Measurements from ENCODE around the gene TMEM108.

TMEM108 gene

DNA sequence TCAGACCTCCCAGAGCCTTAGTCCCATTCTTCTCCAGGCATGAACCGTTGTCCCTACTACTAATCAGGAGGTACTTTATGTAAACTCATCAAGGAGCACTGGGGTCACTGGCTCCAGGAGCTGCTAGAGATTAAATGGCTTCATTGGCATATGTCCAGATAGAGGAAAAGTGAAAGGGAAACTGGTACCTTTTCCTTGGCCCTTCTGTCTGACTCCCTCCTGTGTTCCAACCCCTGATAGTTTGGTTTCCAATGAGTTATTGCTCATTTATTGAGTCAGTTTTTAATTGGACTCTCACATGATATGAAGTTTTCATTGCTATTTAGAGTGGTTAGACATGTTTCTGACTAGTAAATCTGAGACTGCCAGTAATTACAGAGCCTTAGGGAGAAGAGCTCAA, 231.2 kb downstream of the TMEM108 start:
- TF ChIP-seq POLR2A (IDR thresholded peaks at IDR 0.05; ENCODE audit: low read depth, low read length) (no peak), POLR2AphosphoS5 (IDR thresholded peaks at IDR 0.05; ENCODE audit: low read depth, low read length) (no peak)

DNA sequence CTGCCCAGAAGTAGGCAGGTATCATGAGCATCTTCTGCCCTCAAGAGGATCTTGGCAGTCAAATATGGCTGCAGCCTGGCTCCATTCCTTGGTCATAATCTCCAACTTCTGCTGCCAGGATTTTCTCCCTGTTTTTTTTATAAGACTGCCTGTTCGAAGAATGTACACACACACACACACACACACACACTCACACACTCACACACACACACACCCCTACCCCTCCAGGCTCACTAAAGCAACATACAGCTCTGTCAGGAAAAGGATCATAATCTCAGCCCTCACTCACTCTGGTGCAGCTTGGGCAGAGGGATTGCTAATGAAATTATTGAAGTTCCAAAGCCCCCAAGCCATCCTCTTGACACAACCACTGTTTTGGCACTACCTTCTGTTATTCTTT, 232.4 kb downstream of the TMEM108 start:
- no peak for TF ChIP-seq TAF1 (IDR thresholded peaks at IDR 0.05; ENCODE audit: borderline replicate concordance, low read depth, low read length)
- TF ChIP-seq POLR2AphosphoS5 (IDR thresholded peaks at IDR 0.05; ENCODE audit: low read depth, low read length) = no peak
- TF ChIP-seq POLR2A (IDR thresholded peaks at IDR 0.05; ENCODE audit: low read depth, low read length) = no peak
- FAIRE-seq (no peak), DNase-seq (ENCODE audit: insufficient read length) (no peak)

More for the DNA sequence above, 231.2 kb downstream of the TMEM108 start:
- FAIRE-seq (no peak), DNase-seq (ENCODE audit: insufficient read length) (no peak)

DNA sequence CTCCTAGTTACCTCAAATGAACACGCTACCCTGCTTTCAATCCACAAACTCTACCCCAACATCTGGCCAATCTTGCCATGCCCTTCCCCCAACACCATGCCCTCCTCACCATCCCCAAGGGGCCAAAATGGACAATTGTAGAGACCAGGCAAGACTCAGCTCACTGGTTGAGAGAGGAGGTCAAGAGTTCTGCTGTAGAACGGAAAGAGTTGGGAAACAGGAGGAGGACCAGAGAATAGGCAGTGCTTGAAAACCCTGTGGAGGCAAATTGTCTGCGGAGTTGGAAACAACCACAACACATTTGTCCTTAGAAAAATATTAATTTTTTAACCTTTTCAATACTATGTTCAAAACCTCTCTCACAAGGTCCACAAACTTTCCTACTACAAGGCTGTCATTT, 232.9 kb downstream of the TMEM108 start:
- TF ChIP-seq POLR2A (IDR thresholded peaks at IDR 0.05; ENCODE audit: low read depth, low read length) = no peak
- no peak for TF ChIP-seq POLR2AphosphoS5 (IDR thresholded peaks at IDR 0.05; ENCODE audit: low read depth, low read length)
- no peak for TF ChIP-seq TAF1 (IDR thresholded peaks at IDR 0.05; ENCODE audit: borderline replicate concordance, low read depth, low read length)
- FAIRE-seq = no peak
- no peak for DNase-seq (ENCODE audit: insufficient read length)

DNA sequence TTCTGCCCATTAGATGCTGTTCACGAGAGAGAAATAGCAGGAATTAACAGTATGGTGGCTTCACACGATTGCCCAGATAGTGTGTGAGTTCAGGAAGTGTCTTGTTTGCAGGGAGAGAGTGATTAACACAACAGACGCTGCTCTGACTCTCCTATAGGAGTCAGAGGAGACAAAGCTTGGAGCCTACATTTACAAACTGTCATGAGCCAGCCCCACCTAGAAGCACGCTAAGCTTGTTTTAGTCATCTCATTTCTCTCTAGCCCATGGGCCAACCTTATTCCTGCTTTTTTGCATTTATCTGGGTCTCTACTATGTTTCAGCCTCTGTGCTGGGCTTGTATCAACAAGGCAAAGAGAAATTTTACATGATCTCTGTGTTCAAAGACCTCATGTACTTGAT, 233.3 kb downstream of the TMEM108 start:
- FAIRE-seq = no peak
- no peak for DNase-seq (ENCODE audit: insufficient read length)
- TF ChIP-seq POLR2AphosphoS5 (IDR thresholded peaks at IDR 0.05; ENCODE audit: low read depth, low read length) (no peak), TAF1 (IDR thresholded peaks at IDR 0.05; ENCODE audit: borderline replicate concordance, low read depth, low read length) (no peak), POLR2A (IDR thresholded peaks at IDR 0.05; ENCODE audit: low read depth, low read length) (no peak)

GRCh38 chr3:133273346-133273745, 235.2 kb downstream of the TMEM108 start:
- DNase-seq (ENCODE audit: insufficient read length) (no peak), FAIRE-seq (no peak)
- TF ChIP-seq POLR2AphosphoS5 (IDR thresholded peaks at IDR 0.05; ENCODE audit: low read depth, low read length) (no peak), POLR2A (IDR thresholded peaks at IDR 0.05; ENCODE audit: low read depth, low read length) (no peak), TAF1 (IDR thresholded peaks at IDR 0.05; ENCODE audit: borderline replicate concordance, low read depth, low read length) (no peak)

DNA sequence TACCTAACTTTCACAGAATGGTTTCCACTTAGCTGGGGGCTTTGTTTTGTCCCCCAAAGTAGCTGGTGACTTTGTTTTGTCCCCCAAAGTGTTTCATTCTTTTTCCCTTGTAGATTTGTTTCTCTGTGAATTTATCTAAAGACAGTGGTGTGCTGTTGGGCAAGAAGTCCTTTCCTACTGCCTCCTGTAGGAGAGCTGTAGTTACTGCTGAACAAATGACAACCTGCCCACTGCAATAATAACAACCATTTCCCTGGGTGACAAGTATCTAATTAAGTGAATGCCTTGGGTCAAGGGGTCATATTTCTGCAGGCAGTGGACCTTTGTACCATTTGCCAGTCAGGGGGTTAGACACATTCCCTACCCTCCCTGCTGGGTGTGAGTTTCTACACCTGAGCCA, 236.3 kb downstream of the TMEM108 start:
- no peak for TF ChIP-seq POLR2AphosphoS5 (IDR thresholded peaks at IDR 0.05; ENCODE audit: low read depth, low read length)
- TF ChIP-seq POLR2A (IDR thresholded peaks at IDR 0.05; ENCODE audit: low read depth, low read length) = no peak
- no peak for TF ChIP-seq TAF1 (IDR thresholded peaks at IDR 0.05; ENCODE audit: borderline replicate concordance, low read depth, low read length)
- no peak for DNase-seq (ENCODE audit: insufficient read length)
- no peak for FAIRE-seq

DNA sequence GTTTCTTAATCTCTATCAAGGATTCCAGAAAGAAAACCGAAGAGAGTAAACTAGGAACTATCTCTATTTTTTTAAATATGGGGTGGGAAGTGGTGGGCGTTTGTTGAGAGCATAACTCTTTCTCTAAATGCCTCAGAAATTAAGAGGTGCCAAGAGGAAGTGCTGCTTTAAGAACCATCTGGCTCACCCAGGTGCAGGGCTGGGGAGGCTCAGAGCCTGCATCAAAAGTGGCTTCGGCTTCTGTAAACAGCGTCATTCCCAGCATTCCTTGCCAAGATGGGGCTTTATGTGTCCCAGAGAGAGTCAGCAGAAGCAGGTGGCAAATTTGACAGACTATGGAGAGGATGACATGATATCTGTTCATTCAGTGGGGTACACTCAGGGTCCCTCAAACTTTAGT, 238.4 kb downstream of the TMEM108 start:
- FAIRE-seq (no peak), DNase-seq (ENCODE audit: insufficient read length) (no peak)
- no peak for TF ChIP-seq POLR2AphosphoS5 (IDR thresholded peaks at IDR 0.05; ENCODE audit: low read depth, low read length)
- TF ChIP-seq POLR2A (IDR thresholded peaks at IDR 0.05; ENCODE audit: low read depth, low read length) = no peak
- no peak for TF ChIP-seq TAF1 (IDR thresholded peaks at IDR 0.05; ENCODE audit: borderline replicate concordance, low read depth, low read length)

DNA sequence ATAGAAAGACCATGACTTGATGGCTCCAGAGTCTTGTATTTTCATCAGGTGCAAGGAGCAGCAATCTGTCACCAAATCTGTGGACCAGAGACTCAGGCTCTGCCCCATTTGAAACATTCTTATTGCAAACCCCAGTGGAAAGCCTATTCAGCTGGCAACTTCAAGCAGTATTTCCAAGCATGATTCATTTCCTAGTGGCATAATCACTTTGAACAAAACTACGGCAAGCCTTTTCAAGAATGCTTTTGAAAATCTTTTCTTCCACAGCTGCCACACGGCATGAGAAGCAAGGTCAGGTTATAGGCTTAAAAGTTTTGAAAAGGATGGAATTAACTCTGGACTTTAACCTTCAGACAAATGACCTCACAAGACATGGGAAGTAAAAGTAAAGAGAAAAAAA, 239.6 kb downstream of the TMEM108 start:
- DNase-seq (ENCODE audit: insufficient read length) = no peak
- TF ChIP-seq TAF1 (IDR thresholded peaks at IDR 0.05; ENCODE audit: borderline replicate concordance, low read depth, low read length) (no peak), POLR2A (IDR thresholded peaks at IDR 0.05; ENCODE audit: low read depth, low read length) (no peak), POLR2AphosphoS5 (IDR thresholded peaks at IDR 0.05; ENCODE audit: low read depth, low read length) (no peak)
- FAIRE-seq = no peak

DNA sequence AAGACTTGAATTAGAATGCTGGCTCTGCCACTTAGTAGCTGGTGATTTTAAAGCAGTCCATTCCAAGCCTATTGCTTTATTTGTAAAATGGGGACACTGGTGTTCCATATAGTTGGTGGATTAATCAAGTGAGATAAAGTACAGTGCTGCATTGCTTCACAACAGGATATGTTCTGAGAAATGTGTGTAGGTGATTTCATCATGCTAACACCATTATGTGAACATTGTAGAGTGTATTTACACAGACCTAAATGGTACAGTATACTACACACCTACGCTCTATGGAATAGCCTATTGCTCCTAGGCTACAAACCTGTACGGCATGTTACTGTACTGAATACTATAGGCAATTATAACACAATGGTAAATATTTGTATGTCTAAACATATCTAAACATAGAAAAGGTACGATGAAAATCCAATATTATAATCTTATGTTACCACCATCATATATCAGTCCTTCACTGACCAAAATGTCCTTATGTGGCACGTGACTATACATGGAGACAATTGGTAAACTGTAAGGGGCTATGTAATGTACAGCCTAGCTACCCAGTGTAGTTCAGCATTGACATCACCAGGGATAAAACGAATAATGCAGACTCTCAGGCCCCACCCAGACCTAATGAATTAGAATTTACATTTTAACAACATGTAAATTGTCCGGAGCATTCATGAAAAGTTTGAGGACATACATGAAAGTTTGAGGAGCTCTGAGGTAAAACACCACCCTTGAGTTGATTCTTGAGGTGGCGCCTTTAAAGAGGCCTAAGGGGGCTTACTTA, 240.3 kb downstream of the TMEM108 start:
- DNase-seq (ENCODE audit: insufficient read length) (no peak), FAIRE-seq (no peak)
- TF ChIP-seq TAF1 (IDR thresholded peaks at IDR 0.05; ENCODE audit: borderline replicate concordance, low read depth, low read length) = no peak
- no peak for TF ChIP-seq POLR2A (IDR thresholded peaks at IDR 0.05; ENCODE audit: low read depth, low read length)
- TF ChIP-seq POLR2AphosphoS5 (IDR thresholded peaks at IDR 0.05; ENCODE audit: low read depth, low read length) = no peak

DNA sequence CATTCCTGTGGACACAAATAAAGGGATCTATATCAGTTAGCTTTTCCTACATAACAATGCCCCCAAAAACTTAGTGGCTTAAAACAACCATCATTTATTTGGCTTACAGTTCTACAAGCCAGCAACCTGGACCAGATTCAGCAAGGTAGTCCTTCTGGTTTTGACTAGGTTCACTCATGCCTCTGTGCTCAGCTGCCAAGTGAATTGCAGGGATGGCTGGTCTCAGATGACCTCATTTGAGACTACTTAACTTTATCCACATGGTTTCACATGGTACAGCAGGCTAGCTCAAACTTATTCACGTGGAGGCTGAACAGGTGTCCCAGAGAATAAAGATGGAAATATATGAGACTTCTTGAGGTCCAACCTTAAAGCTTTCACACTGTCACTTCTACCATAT, 242.4 kb downstream of the TMEM108 start:
- no peak for TF ChIP-seq POLR2AphosphoS5 (IDR thresholded peaks at IDR 0.05; ENCODE audit: low read depth, low read length)
- no peak for TF ChIP-seq POLR2A (IDR thresholded peaks at IDR 0.05; ENCODE audit: low read depth, low read length)
- no peak for TF ChIP-seq TAF1 (IDR thresholded peaks at IDR 0.05; ENCODE audit: borderline replicate concordance, low read depth, low read length)
- FAIRE-seq = no peak
- DNase-seq (ENCODE audit: insufficient read length) = no peak

- DNase-seq (ENCODE audit: insufficient read length) = no peak
- TF ChIP-seq POLR2A (IDR thresholded peaks at IDR 0.05; ENCODE audit: low read depth, low read length) = no peak
- no peak for TF ChIP-seq TAF1 (IDR thresholded peaks at IDR 0.05; ENCODE audit: borderline replicate concordance, low read depth, low read length)
- TF ChIP-seq POLR2AphosphoS5 (IDR thresholded peaks at IDR 0.05; ENCODE audit: low read depth, low read length) = no peak
- no peak for FAIRE-seq
Measured at GRCh38 chr3:133282236-133282635, 244.0 kb downstream of the TMEM108 start.

GRCh38 chr3:133283958-133284807, 246.0 kb downstream of the TMEM108 start:
- no peak for TF ChIP-seq POLR2AphosphoS5 (IDR thresholded peaks at IDR 0.05; ENCODE audit: low read depth, low read length)
- TF ChIP-seq POLR2A (IDR thresholded peaks at IDR 0.05; ENCODE audit: low read depth, low read length) = no peak
- no peak for TF ChIP-seq TAF1 (IDR thresholded peaks at IDR 0.05; ENCODE audit: borderline replicate concordance, low read depth, low read length)
- DNase-seq (ENCODE audit: insufficient read length) (no peak), FAIRE-seq (no peak)
